Gastroesophageal sphincter (tissue), 3 donors: ENCODE data around the gene KLF17.

Source experiments
- POLR2AphosphoS5 ChIP-seq: sonication (generic); formaldehyde crosslinking; IDR thresholded peaks from one replicate; pipeline ENCODE4 v1.6.1; 2017; ENCODE audit warnings: antibody characterized with exemption
- TF ChIP-seq, protein P1 (sequence below), 4 experiments: fragments of 200-600 bp in 2 of 4; fragments of 450-650 bp in 2 of 4; sonication (generic) in 1 of 4; IDR thresholded peaks; one replicate each; pipeline ENCODE4 v1.5.1; 2017 to 2019; ENCODE audit warnings: antibody characterized with exemption in 4 of 4, mild to moderate bottlenecking in 2 of 4, moderate library complexity in 2 of 4

DNA sequence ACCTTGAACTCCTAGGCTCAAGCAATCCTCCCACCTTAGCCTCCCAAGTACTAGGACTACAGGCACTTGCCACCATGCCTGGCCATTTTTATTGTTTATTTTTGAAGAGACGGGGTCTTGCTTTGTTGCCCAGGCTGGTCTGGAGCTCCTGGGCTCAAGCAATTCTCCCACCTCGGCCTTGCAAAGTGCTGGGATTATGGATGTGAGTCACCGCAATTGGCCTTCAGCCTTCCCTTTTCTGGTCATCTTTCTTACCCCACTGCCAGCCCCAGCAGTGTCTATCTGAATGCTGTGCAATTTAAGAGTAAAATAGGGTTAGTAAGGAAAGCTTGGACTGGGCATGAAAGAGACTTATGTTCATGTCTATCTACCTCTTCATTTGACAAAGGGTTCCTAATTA, 6.1 kb upstream of the KLF17 start:
- TF ChIP-seq, protein P1, sequence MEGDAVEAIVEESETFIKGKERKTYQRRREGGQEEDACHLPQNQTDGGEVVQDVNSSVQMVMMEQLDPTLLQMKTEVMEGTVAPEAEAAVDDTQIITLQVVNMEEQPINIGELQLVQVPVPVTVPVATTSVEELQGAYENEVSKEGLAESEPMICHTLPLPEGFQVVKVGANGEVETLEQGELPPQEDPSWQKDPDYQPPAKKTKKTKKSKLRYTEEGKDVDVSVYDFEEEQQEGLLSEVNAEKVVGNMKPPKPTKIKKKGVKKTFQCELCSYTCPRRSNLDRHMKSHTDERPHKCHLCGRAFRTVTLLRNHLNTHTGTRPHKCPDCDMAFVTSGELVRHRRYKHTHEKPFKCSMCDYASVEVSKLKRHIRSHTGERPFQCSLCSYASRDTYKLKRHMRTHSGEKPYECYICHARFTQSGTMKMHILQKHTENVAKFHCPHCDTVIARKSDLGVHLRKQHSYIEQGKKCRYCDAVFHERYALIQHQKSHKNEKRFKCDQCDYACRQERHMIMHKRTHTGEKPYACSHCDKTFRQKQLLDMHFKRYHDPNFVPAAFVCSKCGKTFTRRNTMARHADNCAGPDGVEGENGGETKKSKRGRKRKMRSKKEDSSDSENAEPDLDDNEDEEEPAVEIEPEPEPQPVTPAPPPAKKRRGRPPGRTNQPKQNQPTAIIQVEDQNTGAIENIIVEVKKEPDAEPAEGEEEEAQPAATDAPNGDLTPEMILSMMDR (IDR thresholded peaks at IDR 0.05) = no peak
- TF ChIP-seq POLR2AphosphoS5 = no peak
